Duodenal mucosa (tissue), 2 donors: ENCODE data around the gene PARVA.

ENCODE experiments used
- H3K27ac ChIP-seq: one replicate; pipeline ENCODE4 v1.7.0; 2013; ENCODE audit warnings: low read depth, low read length
- H3K27me3 ChIP-seq, 2 donors: one replicate each; pipeline ENCODE4 v1.7.0; 2013; ENCODE audit warnings: low read length in 2 of 2, control low read depth in 1 of 2; ENCODE audit not compliant: insufficient read depth in 2 of 2, control insufficient read depth in 1 of 2
- H3K36me3 ChIP-seq, 2 donors: one replicate each; pipeline ENCODE4 v1.7.0; 2013; ENCODE audit warnings: low read length in 2 of 2, control low read depth in 1 of 2; ENCODE audit not compliant: insufficient read depth in 2 of 2, control insufficient read depth in 1 of 2
- H3K4me1 ChIP-seq, 2 donors: one replicate each; pipeline ENCODE4 v1.7.0; 2013; ENCODE audit warnings: low read length in 2 of 2, control low read depth in 1 of 2; ENCODE audit not compliant: insufficient read depth in 2 of 2, control insufficient read depth in 1 of 2
- H3K4me3 ChIP-seq, 2 donors: one replicate each; pipeline ENCODE4 v1.7.0; 2013; ENCODE audit warnings: low read length in 2 of 2, low read depth in 1 of 2
- H3K9ac ChIP-seq, 2 donors: one replicate each; pipeline ENCODE4 v1.7.0; 2013; ENCODE audit warnings: low read length in 2 of 2, low read depth in 1 of 2
- H3K9me3 ChIP-seq, 2 donors: one replicate each; pipeline ENCODE4 v1.7.0; 2013; ENCODE audit warnings: low read length in 2 of 2, control low read depth in 1 of 2; ENCODE audit not compliant: control insufficient read depth in 1 of 2

PARVA gene

GRCh38 chr11:12376259-12377081, 901 bp upstream of the PARVA start:
- Histone ChIP-seq H3K27me3 (no peaks in the 10 kb centered on the region), H3K36me3 (no peaks in the 10 kb centered on the region), H3K27ac (peak overlapping the region; percentile 84), H3K4me3 (peak overlapping the region; percentile 58 to 83), H3K9me3 (no peaks in the 10 kb centered on the region), H3K9ac (peak overlapping the region in 1 of 2 donors; percentile 65), H3K4me1 (peaks cover 7 to 10% of the 10 kb centered on the region in 2 donors)

GRCh38 chr11:12377824-12378593, 638 bp downstream of the PARVA start:
- no peaks in the 10 kb centered on the region for H3K27me3 ChIP-seq
- peak overlapping the region; percentile 53 to 80 for H3K9ac ChIP-seq
- H3K4me1 ChIP-seq: peaks cover 7 to 10% of the 10 kb centered on the region in 2 donors
- H3K27ac ChIP-seq: peak overlapping the region; percentile 84
- H3K4me3 ChIP-seq: peak overlapping the region; percentile 83 to 91
- no peaks in the 10 kb centered on the region for H3K36me3 ChIP-seq
- H3K9me3 ChIP-seq: no peaks in the 10 kb centered on the region

GRCh38 chr11:12380565-12381325, 3.4 kb downstream of the PARVA start:
- no peak overlapping the region for H3K4me3 ChIP-seq
- H3K9ac ChIP-seq: no peak overlapping the region
- H3K4me1 ChIP-seq: peaks cover 7 to 10% of the 10 kb centered on the region in 2 donors
- H3K36me3 ChIP-seq: no peaks in the 10 kb centered on the region
- H3K27ac ChIP-seq: no peak overlapping the region
- H3K9me3 ChIP-seq: no peaks in the 10 kb centered on the region
- no peaks in the 10 kb centered on the region for H3K27me3 ChIP-seq

GRCh38 chr11:12381875-12382274, 4.5 kb downstream of the PARVA start:
- Histone ChIP-seq H3K4me1 (peaks cover 4 to 5% of the 10 kb centered on the region in 2 donors), H3K36me3 (no peaks in the 10 kb centered on the region), H3K9me3 (no peaks in the 10 kb centered on the region), H3K9ac (no peak overlapping the region), H3K27me3 (no peaks in the 10 kb centered on the region), H3K27ac (no peak overlapping the region), H3K4me3 (no peak overlapping the region)

DNA sequence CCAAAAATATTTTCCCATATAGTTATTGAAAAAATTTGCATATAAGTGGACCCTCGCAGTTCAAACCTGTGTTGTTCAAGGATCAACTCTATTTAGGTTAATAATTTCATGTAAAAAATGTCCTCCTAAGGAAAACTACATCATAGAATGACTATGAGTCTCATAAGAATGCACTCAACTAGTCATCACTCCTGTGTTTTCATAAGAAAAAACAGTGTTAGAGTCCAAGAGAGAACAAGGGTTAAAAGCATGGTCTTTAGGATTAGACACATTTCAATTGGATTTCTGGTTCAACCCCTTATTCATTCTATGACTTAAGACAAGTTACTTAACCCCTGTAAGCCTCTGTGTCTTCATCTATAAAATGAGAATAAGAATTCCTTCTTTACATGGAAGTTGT, 5.1 kb downstream of the PARVA start:
- no peak overlapping the region for H3K9ac ChIP-seq
- H3K4me1 ChIP-seq: peaks cover 0 to 5% of the 10 kb centered on the region in 2 donors
- no peaks in the 10 kb centered on the region for H3K9me3 ChIP-seq
- no peaks in the 10 kb centered on the region for H3K27me3 ChIP-seq
- H3K27ac ChIP-seq: no peak overlapping the region
- no peaks in the 10 kb centered on the region for H3K36me3 ChIP-seq
- H3K4me3 ChIP-seq: no peak overlapping the region

GRCh38 chr11:12386309-12386708, 8.9 kb downstream of the PARVA start:
- Histone ChIP-seq H3K27me3 (no peaks in the 10 kb centered on the region), H3K27ac (no peak overlapping the region), H3K4me1 (peaks cover 7 to 25% of the 10 kb centered on the region in 2 donors)

GRCh38 chr11:12386745-12387144, 9.4 kb downstream of the PARVA start:
- Histone ChIP-seq H3K27ac (no peak overlapping the region), H3K27me3 (no peaks in the 10 kb centered on the region), H3K9me3 (no peaks in the 10 kb centered on the region), H3K4me1 (peaks cover 9 to 28% of the 10 kb centered on the region in 2 donors), H3K36me3 (no peaks in the 10 kb centered on the region), H3K9ac (no peak overlapping the region), H3K4me3 (no peak overlapping the region)

More at GRCh38 chr11:12386309-12386708, 8.9 kb downstream of the PARVA start:
- Histone ChIP-seq H3K4me3 (no peak overlapping the region), H3K9me3 (no peaks in the 10 kb centered on the region), H3K36me3 (no peaks in the 10 kb centered on the region), H3K9ac (no peak overlapping the region)

DNA sequence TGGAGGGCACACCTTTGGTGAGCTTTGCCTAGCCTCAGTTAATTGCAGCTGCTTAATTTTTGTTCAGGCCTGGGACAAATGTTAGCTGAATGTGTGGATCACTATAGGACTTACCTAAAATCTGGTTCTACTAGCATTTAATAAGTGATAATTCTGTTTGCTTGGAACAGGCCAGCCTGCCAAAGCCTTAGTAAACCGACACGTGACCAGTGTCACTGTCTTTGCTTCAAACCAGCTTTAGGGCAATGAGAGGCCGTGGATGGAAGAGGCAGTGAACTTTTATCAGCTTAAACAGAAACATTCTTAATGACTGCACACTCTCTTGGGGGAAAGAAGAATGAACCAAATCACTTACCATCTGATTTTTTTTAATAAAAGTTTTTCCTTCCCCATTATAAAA, 10.8 kb downstream of the PARVA start:
- Histone ChIP-seq H3K4me1 (peaks cover 9 to 28% of the 10 kb centered on the region in 2 donors), H3K27ac (no peak overlapping the region), H3K27me3 (no peaks in the 10 kb centered on the region), H3K9me3 (no peaks in the 10 kb centered on the region), H3K36me3 (peaks cover 0 to 2% of the 10 kb centered on the region in 2 donors), H3K4me3 (no peak overlapping the region), H3K9ac (no peak overlapping the region)

DNA sequence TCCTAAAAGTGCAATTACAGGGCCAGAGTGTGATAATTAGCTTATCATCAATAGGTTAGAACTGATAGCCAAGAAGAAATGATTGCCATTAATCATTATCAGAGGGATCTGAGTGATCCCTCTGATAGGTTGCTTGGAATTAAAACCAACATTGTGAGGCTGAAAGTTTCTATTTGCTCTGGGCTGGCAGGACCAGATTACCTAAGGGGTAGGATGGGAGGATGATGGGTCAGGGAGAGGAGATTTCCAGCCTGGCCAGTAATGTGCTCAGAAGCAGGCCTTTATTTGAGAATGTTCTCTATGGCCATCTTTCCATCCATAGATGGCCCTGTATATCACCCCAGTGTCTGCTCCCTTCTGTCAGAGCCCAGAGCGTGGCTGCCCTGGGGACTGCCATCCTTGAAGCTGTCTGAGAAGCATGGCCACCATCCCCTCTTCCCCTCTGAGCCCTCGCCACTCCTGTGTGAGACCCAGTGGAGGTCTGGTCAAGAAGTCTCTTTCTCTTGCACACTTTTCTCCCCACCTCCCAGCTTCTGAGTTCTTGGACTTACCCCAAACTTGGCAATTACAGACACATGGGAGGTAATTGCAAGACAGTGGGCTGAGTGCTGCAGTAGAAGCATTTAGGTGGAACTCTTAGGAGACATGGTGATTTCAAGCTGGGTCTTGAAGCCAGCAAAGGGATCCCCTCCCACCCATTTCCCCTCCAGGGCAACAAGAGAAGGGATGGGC, 11.7 kb downstream of the PARVA start:
- no peaks in the 10 kb centered on the region for H3K9me3 ChIP-seq
- no peaks in the 10 kb centered on the region for H3K27me3 ChIP-seq
- no peak overlapping the region for H3K27ac ChIP-seq
- no peak overlapping the region for H3K4me3 ChIP-seq
- peaks cover 9 to 28% of the 10 kb centered on the region in 2 donors for H3K4me1 ChIP-seq
- peaks cover 0 to 4% of the 10 kb centered on the region in 2 donors for H3K36me3 ChIP-seq
- H3K9ac ChIP-seq: no peak overlapping the region
